ENCODE data around the gene RADIL.

RADIL gene

DNA sequence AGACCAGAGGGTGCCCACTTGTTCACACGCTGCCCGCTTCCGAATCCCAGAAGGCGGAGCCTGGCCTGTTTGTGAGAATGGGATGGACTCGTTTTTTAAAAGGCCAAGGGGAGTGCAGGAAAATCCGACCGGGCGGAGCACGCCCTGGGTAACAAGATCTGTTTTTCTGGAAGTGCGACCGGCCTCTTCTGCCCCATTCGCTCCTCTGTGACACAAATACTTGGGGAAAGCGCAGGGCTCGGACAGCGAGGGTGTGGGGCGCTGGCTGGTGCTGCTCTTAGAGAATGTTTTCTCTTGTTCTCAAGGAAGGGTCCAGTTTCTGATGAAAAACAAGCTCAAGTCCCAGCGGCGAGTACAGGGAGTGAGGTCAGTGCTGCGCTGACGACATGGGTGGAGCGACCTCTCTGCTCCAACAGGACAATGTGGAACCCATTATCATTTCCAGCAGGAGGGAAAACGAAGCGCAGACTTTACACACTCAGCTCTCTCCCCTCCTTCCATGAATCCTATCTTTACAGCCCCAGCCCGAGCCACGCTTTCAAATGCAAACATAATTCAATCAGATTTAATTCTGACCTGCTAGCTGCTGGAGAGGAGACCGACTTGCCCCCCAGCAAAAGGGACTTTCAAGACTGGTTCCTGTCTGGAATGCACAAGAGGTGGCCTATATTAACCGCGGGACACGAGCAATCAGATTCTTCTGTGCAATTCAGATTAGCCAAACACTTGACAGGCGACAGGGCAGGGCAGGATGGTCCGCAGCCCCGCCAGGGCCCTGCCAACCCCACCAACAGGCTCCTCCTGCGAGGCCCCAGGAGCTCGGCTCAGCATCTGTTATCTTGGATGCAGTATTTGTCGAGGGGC, 1.1 kb downstream of the RADIL start:
- peak; percentile 85 for DNase-seq (ENCODE audit: low spot score)

GRCh38 chr7:4880218-4880617, 3.3 kb downstream of the RADIL start:
- no peak for DNase-seq (ENCODE audit: low spot score)

DNA sequence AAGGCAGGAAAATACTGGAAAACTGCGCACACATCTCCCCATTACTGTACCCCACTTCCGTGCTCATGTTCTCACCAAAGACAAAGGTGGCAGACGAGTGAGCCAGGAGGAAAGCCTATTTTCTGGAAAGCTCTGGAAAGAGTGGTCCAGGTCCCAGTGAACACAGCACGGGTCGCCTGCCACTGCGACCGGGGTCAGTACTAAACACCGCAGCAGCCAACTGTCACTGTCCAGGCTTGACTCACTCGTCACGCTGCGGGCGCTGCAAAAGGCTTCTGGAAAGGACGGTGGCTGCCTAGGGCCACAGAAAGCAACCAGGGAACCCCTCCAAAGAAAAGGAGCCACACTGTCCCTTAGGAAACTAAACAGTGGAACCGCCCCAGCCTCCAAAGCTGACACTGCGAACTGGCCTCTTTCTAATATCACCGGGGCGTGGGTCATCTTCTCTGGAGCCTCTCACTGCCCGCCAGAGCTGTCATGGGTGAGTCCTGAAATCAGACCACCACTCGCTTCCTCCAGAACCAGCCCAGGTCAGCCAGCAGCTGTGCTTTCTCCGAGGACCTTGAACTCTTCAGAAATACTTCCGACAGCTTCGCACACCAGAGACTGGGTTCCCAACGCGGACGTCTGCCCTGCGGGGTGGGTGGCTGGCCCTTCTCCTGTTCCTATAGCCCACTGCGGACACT, 4.0 kb downstream of the RADIL start:
- no peak for DNase-seq (ENCODE audit: low spot score)

GRCh38 chr7:4878336-4879335, 4.9 kb downstream of the RADIL start:
- no peak for DNase-seq (ENCODE audit: low spot score)

- no peak for DNase-seq (ENCODE audit: low spot score)
Measured at GRCh38 chr7:4876586-4876985, 6.9 kb downstream of the RADIL start.

DNA sequence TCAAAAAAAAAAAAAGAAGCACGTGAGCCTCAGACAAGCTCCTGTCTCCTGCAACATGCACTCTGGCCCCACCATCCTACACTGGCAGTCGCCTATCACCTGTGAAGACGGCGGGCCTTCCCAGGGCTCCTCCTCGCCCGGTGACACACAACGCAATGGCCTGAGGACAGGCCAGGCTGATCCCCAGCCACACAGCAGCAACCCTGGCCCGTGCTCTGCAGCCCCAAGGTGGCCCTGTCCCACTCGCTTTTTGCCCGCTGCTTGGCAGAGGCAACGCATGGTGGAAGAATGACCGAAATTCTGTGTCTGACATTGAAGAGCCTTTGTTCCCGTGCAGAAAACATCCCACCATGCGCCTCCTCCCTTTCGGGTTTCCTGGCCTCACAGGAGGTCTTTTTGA, 8.1 kb downstream of the RADIL start:
- no peak for DNase-seq (ENCODE audit: low spot score)

DNA sequence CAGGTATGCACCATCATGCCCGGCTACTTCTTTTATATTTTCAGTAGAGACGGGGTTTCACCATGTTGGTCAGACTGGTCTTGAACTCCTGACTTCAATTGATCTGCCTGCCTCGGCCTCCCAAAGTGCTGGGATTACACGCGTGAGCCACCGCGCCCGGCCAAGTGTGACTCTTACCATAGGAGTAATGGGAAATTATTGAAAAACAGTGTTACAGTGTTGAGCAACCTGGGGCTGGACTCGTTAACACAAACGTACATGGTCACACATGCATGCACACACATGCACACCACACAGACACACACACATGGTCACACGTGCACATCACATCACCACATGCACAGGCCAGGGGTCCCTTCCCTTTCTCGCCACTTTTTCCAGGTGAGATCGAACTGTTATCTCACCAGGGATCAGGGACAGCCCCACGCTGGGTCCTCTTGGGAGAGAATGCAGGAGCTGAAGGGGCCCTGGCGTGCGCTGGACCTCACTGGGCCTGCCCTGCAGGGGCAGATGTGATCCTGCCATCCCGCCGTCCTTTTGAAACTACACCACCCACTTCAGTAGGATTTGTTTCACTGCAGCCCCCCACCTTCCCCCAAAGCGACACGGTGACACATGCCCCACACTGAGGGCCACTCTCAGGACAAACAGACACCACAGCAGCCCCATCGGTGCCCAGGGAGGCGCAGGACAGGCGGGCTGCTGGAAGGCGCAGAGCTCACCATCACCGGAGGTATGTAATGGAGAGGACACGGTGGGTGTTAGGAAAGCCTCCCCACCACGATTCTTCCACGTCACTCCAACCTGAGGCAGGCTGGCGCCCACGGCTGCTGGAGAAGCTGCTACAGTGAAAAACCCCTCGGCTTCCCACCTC, 10.2 kb downstream of the RADIL start:
- DNase-seq (ENCODE audit: low spot score): no peak

GRCh38 chr7:4871930-4872675, 11.4 kb downstream of the RADIL start:
- no peak for DNase-seq (ENCODE audit: low spot score)

DNA sequence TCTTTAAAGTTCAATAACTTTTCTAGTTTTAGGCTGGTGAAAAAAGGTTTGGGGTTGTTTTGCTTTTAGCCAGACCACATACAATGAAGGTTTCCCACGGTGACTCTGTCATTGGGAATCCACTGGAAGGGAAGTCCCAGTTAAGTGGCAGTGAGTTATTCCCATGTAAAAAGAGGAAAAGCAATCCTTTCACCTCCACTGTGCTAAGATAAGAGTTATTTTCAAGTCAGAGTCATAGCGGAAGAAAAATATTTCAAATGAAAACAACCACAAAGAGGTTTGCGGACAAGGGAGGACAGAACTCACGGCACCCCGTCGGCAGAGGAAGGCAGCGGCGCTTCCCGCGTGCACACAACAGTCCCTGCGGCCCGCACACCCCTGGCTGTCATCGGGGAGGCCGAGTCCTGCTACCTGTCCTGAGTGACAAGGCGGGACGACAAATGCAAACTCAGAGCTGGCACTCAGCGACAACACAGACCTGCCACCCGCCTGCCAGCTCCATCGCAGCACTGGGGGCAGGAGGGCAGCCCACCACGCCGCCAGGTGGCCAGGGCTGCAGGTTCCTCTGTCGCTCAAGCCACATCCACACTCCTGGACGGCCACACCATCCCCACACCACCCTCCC, 12.3 kb downstream of the RADIL start:
- DNase-seq (ENCODE audit: low spot score): no peak

DNA sequence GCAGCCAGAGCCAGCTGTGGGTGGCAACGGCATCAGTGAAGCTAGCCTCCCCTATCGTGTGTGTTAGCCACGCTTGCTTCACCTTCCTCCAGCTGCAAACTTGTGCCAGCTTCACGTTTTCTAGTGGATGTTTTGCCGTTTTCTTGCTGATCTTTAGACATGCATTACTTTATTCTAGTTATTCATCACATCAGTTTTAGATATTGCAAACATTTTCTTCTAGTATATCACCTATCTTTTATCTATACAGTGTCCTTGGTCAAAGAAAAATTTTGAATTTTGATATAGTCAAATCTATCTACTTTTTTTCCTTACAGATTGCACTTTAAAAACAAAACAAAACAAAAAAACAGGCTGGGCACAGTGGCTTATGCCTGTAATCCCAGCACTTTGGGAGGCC, 15.0 kb downstream of the RADIL start:
- no peak for DNase-seq (ENCODE audit: low spot score)

- no peak for DNase-seq (ENCODE audit: low spot score)
Measured at GRCh38 chr7:4866528-4867496, 16.7 kb downstream of the RADIL start.

GRCh38 chr7:4862156-4862555, 21.4 kb downstream of the RADIL start:
- DNase-seq (ENCODE audit: low spot score): no peak

- DNase-seq (ENCODE audit: low spot score): no peak
Measured at GRCh38 chr7:4861673-4862072, 21.8 kb downstream of the RADIL start, which contains the start of gene PAPOLB. Gene PAPOLB (minus strand): TSS chr7:4862030. CDS start chr7:4861810, 220 bp downstream.

- DNase-seq (ENCODE audit: low spot score): no peak
Measured at GRCh38 chr7:4861227-4861626, 22.3 kb downstream of the RADIL start.

DNA sequence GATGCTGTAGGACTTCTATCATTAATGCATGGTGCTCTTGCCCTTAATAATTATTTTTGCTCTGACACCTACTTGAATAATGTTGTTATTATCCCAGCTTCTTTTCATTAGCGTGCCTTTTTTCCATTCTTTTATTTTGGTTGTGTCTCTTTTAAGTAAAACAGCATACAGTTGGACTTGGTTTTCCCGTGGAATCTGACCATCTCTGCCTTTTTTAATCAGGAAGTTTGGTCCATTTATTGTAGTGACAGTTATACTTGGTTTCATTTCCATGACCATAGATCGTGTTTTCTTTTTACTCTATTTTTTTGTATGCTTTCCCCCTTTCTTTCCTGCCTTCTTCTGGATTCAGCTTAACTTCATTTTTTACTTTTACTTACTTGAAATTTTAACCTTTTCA, 26.3 kb downstream of the RADIL start:
- DNase-seq (ENCODE audit: low spot score): no peak

GRCh38 chr7:4856336-4857057, 27.0 kb downstream of the RADIL start:
- no peak for DNase-seq (ENCODE audit: low spot score)

DNA sequence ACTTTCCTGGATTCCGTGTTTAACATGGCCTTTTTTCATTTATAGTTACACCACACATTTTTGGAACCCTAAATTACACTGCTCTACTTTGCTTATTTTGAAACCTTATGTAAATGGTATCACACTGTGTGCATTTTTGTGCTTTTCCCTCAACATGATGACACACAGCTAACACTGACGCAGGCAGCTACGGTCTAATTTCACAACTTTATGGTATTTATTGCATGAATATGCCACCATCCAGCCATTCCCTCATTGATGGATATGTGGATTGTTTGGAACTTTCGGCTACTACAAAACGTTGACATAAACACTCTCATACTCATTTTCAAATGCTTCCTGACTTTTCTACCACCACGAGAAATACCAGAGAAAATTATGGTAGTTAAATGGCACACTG, 28.6 kb downstream of the RADIL start:
- DNase-seq (ENCODE audit: low spot score): no peak
